ENCODE measurements around the gene NRXN3. TPM values are rescaled to one million over a fixed set of nuclear protein-coding genes. Genes with fewer than 3 reads are reported as not detected.

NRXN3 gene
- total RNA-seq, 1 experiment from 2014 or later = 1.1 TPM

DNA sequence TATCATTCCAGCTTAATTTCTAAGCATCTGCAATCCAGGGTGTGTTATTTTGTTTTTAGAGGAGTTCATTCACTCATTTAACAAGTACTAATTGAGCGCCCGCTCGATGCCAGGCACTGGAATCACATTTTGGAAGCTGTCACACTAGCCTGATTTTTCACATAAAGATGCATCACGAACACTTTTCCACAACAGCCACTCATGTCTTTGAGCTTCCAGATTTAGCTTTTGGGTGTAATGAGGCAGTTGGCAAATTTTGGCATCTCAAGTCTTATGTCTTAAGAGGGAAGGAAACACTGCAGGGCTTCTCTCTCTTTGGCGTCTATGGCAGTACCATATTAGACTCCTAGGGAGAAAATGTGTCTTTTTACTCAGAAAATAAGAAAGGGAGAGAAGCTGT, 14.0 kb downstream of the NRXN3 start:
- intact Hi-C loops (cut with micrococcal nuclease) = no loop called here
- CTCF ChIA-PET = no interaction called here
- Histone ChIP-seq H3K9me2 (replicated peaks; ENCODE audit: low read length) (no peaks in the 10 kb centered on the region), H3K27ac (ENCODE audit: low read length) (no peak overlapping the region), H3F3A (ENCODE audit: low read length, unreplicated experiment) (no peaks in the 10 kb centered on the region), H2AFZ (ENCODE audit: low read length) (no peak overlapping the region), H3K79me2 (ENCODE audit: low read length) (no peaks in the 10 kb centered on the region), H3K27me3 (ENCODE audit: low read length) (peaks cover 17% of the 10 kb centered on the region), H3K4me3 (ENCODE audit: low read length) (no peak overlapping the region), H3K9ac (ENCODE audit: low read length) (no peak overlapping the region), H3K36me3 (ENCODE audit: low read depth, low read length) (no peaks in the 10 kb centered on the region), H3K4me2 (ENCODE audit: low read length) (no peak overlapping the region), H4K20me1 (ENCODE audit: low read length) (no peaks in the 10 kb centered on the region), H3K9me3 (ENCODE audit: low read length) (no peaks in the 10 kb centered on the region; the same call in 1 of the 2 replicates), H3K4me1 (ENCODE audit: insufficient read depth, low read length) (no peaks in the 10 kb centered on the region)
- DNase-seq = no peak
- ATAC-seq = no peak
- POLR2A ChIA-PET (ENCODE audit: unreplicated experiment) = no interaction called here
- TF ChIP-seq EZH2phosphoT487 (IDR thresholded peaks at IDR 0.05; ENCODE audit: borderline replicate concordance, low read length) (no peak), CTCF (conservative IDR thresholded peaks at IDR 0.05; ENCODE audit: low read depth, low read length) (no peak), EZH2 (IDR thresholded peaks at IDR 0.05; ENCODE audit: low read length, unreplicated experiment) (no peak)
- no TSS peak for BruUV-seq (replicated peaks)

- H2AFZ ChIP-seq (ENCODE audit: low read length) = no peak overlapping the region
- no peaks in the 10 kb centered on the region for H3K36me3 ChIP-seq (ENCODE audit: low read depth, low read length)
- peaks cover 17% of the 10 kb centered on the region for H3K27me3 ChIP-seq (ENCODE audit: low read length)
- no peaks in the 10 kb centered on the region for H4K20me1 ChIP-seq (ENCODE audit: low read length)
- H3K9me3 ChIP-seq (ENCODE audit: low read length) = no peaks in the 10 kb centered on the region; the same call in 1 of the 2 replicates
- no peak for DNase-seq
- H3K27ac ChIP-seq (ENCODE audit: low read length) = no peak overlapping the region
- ChIA-PET CTCF (no interaction called here), POLR2A (ENCODE audit: unreplicated experiment) (no interaction called here)
- H3K9me2 ChIP-seq (replicated peaks; ENCODE audit: low read length) = no peaks in the 10 kb centered on the region
- TF ChIP-seq EZH2 (IDR thresholded peaks at IDR 0.05; ENCODE audit: low read length, unreplicated experiment) (no peak), EZH2phosphoT487 (IDR thresholded peaks at IDR 0.05; ENCODE audit: borderline replicate concordance, low read length) (no peak), CTCF (conservative IDR thresholded peaks at IDR 0.05; ENCODE audit: low read depth, low read length) (no peak)
- H3K4me3 ChIP-seq (ENCODE audit: low read length) = no peak overlapping the region
- no peaks in the 10 kb centered on the region for H3K4me1 ChIP-seq (ENCODE audit: insufficient read depth, low read length)
- intact Hi-C loops (cut with micrococcal nuclease) = no loop called here
- H3F3A ChIP-seq (ENCODE audit: low read length, unreplicated experiment) = no peaks in the 10 kb centered on the region
- ATAC-seq = no peak
- no peak overlapping the region for H3K9ac ChIP-seq (ENCODE audit: low read length)
- H3K79me2 ChIP-seq (ENCODE audit: low read length) = no peaks in the 10 kb centered on the region
- H3K4me2 ChIP-seq (ENCODE audit: low read length) = no peak overlapping the region
- BruUV-seq (replicated peaks) = no TSS peak
Observed at GRCh38 chr14:78186277-78186676, 16.1 kb downstream of the NRXN3 start.

DNA sequence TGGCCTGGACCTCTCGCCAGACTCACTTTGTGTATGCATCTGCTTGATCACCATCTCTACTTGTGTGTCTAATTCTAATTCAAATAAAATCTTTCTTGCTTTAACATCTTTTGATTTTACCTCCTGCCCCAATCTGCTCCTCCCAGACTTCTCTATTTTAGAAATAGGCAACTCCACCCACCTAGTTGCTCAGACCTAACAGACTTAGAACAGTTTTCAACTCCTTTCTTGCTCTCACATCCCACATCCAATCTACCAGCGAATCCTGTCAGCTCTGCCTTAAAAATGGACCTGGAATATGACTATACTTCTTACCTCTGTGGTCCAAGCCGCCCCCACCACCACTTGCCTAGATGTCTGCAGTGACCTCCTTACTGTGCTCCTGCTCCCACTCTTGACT, 18.7 kb downstream of the NRXN3 start:
- DNase-seq (no peak), ATAC-seq (no peak)
- no peaks in the 10 kb centered on the region for H3F3A ChIP-seq (ENCODE audit: low read length, unreplicated experiment)
- no peak overlapping the region for H3K4me2 ChIP-seq (ENCODE audit: low read length)
- H3K9ac ChIP-seq (ENCODE audit: low read length) = no peak overlapping the region
- CTCF ChIA-PET = no interaction called here
- no peak for TF ChIP-seq EZH2 (IDR thresholded peaks at IDR 0.05; ENCODE audit: low read length, unreplicated experiment)
- no peak for TF ChIP-seq EZH2phosphoT487 (IDR thresholded peaks at IDR 0.05; ENCODE audit: borderline replicate concordance, low read length)
- no peak for TF ChIP-seq CTCF (conservative IDR thresholded peaks at IDR 0.05; ENCODE audit: low read depth, low read length)
- no peaks in the 10 kb centered on the region for H3K79me2 ChIP-seq (ENCODE audit: low read length)
- no peak overlapping the region for H3K4me3 ChIP-seq (ENCODE audit: low read length)
- no peak overlapping the region for H2AFZ ChIP-seq (ENCODE audit: low read length)
- H3K27me3 ChIP-seq (ENCODE audit: low read length) = no peaks in the 10 kb centered on the region
- no peaks in the 10 kb centered on the region for H3K36me3 ChIP-seq (ENCODE audit: low read depth, low read length)
- POLR2A ChIA-PET (ENCODE audit: unreplicated experiment) = no interaction called here
- no peaks in the 10 kb centered on the region for H3K9me2 ChIP-seq (replicated peaks; ENCODE audit: low read length)
- no peaks in the 10 kb centered on the region for H3K4me1 ChIP-seq (ENCODE audit: insufficient read depth, low read length)
- no peaks in the 10 kb centered on the region for H4K20me1 ChIP-seq (ENCODE audit: low read length)
- H3K27ac ChIP-seq (ENCODE audit: low read length) = no peak overlapping the region
- no peaks in the 10 kb centered on the region; the same call in 1 of the 2 replicates for H3K9me3 ChIP-seq (ENCODE audit: low read length)
- BruUV-seq (replicated peaks) = no TSS peak
- intact Hi-C loops (cut with micrococcal nuclease) = no loop called here
